Measurements from ENCODE around the gene TRAF3IP1.

TRAF3IP1 gene

GRCh38 chr2:238412067-238412767 is 91.9 kb downstream of the TRAF3IP1 start:
- DNase-seq, result no peak

DNA sequence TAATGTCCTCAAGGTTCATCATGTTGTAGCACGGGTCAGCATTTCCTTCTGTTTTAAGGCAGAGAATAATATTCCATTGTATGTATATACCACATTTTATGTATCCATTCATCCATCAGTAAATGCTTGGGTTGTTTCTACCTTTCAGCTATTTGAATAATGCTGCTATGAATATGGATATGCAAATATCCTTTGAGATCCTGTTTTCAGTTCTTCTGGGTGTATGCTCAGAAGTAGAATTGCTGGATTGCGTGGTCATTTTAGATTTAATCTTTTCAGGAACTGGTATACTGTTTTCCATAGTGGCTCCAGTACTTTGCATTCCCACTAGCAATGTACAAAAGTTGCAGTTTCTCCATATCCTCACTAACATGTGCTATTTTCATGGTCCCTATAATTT is 93.0 kb downstream of the TRAF3IP1 start:
- DNase-seq, result no peak

DNA sequence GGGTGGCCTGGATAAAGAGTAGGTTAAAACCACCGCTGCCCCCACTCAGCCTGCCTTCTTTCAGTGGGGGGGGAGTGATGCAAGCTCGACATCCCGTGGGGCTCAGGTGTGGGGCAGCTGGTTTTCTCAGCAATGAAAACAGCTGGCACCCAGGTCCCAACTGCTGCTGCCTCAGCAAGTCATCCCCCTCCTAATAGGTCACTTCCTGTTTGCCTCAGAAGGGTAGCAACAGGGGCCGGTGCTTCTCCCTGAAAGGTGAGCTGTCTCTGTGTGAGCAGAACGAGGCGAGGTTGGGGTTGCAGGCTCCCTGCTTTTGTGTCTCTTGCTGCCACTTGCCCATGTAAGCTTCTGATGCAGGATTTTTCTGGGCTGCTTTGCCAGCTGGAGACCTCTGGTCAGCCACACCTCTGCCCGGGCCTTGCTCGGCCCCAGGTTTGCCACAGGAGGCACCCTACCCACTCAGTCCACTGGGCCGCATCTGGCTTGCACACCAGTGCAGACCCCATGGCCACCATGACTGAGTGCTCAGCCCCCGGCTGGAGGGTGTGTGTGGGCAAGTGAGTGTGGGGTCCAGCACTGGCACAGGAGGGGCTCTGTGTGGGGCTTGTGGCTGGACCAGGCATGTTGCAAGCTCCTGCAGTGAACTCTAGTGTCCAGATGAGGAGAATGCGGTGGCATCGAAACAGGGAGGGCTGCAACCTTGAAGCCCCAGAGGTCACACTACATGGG is 94.9 kb downstream of the TRAF3IP1 start:
- peak; percentile 17 for DNase-seq

DNA sequence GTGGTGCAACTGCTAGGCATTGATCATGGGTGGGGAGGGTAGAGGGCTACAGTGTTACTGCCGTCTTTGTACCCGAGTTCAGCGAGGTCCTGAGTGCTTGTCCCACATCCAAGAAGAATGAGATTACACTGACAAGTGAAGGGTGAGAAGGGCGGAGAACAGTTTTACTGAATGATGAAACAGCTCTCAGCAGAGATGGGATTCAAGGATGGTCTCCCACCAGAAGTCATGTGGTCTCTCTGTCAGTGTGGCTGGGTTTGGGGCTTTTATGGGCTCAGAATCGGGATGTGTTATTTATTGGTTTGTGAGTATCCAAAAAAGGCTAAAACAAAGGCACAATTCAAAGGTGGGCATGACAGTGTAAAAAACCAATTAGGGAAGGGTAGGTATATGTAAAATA is 95.6 kb downstream of the TRAF3IP1 start:
- DNase-seq, result no peak

- DNase-seq, result no peak
Measured at GRCh38 chr2:238418196-238418998, 98.1 kb downstream of the TRAF3IP1 start.

- no peak for DNase-seq
Measured at GRCh38 chr2:238418999-238419546, 98.8 kb downstream of the TRAF3IP1 start.

- no peak for DNase-seq
Measured at GRCh38 chr2:238420442-238420841, 100.1 kb downstream of the TRAF3IP1 start.

GRCh38 chr2:238420878-238421694 is 100.8 kb downstream of the TRAF3IP1 start:
- DNase-seq, result no peak

DNA sequence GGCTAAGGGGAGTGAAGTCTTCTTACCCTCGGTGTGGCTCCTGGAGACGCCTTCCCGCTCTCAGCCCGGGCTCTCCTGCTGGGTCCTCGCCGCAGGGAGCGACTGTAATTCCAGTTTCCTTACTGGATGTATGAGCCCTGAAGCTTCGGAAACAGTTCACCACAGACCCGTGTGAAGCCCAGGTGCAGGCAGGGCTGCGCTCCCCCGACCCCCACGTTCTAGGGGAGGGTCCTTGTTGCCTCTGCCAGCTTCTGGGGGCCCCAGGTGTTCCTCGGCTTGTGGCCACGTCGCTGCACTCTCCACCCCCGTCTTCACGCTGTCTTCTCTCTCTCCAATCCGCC is 101.3 kb downstream of the TRAF3IP1 start:
- no peak for DNase-seq

- DNase-seq, result no peak
Measured at GRCh38 chr2:238422285-238422684, 102.0 kb downstream of the TRAF3IP1 start.

GRCh38 chr2:238422940-238423339 is 102.6 kb downstream of the TRAF3IP1 start:
- no peak for DNase-seq

- DNase-seq, result no peak
Measured at GRCh38 chr2:238423561-238424312, 103.4 kb downstream of the TRAF3IP1 start.

DNA sequence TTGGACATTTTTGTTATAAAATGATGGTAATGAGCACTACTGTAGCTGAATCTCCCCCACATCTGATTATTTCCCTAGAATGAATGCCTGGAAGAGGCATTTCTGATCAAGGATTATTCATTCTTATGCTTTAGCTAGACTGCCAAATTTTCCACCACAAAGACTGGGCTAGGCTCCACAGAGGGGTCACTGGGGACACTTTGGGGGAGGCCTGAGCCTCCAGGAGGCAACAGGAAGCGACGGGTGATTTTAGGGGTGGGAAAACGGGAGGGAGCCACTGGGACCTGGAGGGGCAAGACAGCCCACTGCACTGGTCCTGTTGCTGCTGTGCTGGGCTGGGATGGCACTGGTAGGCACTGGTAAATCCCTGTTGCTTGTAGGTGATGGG is 104.0 kb downstream of the TRAF3IP1 start:
- DNase-seq, result no peak

DNA sequence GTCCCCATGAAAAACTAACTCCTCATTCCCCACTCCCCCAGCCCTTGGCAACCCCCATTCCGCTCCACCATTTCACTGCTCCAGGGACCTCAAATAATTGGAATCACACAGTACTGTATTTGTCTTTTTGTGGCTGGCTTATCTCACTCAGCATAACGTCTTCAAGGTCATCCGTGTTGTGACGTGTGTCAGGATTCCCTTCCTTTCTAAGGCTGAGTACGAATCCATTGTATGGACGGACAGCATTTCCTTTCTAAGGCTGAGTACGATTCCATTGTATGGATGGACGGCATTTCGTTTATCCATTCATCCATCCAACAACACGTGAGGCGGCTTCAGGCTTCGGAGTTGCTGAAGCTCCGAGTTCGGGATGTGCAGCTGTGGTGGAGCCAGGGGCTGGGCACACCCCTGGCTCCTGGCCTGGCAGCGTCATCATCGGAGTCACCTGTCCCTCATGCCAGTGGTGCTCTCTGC is 105.2 kb downstream of the TRAF3IP1 start:
- DNase-seq, result no peak

DNA sequence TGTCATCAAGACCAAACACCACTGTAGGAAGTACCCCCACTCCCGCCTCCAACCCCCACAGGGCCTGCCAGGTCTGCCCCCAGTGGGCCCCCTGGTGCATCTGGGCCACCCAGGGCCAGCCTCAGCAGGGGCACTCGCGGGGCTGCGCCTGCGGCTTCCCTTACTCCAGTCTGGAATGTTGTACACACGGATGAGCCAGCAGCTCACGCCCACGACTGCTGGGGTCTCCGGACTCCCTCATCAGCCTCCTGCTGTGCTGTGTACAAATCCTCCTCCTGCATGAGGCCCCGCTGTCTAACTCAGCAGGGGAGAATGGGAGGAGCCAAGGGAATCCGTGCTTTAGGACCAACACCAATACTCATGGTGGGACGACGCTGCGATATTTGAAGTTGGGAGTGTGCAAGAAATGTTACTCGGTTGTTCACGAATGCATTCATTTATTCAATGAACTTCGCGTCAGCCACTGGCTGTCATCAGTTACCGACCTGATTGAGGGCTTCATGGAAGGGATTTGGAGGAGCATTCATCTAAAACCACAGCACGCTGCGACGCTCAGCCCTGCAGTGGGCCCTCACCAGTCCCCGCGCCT is 105.8 kb downstream of the TRAF3IP1 start:
- no peak for DNase-seq

DNA sequence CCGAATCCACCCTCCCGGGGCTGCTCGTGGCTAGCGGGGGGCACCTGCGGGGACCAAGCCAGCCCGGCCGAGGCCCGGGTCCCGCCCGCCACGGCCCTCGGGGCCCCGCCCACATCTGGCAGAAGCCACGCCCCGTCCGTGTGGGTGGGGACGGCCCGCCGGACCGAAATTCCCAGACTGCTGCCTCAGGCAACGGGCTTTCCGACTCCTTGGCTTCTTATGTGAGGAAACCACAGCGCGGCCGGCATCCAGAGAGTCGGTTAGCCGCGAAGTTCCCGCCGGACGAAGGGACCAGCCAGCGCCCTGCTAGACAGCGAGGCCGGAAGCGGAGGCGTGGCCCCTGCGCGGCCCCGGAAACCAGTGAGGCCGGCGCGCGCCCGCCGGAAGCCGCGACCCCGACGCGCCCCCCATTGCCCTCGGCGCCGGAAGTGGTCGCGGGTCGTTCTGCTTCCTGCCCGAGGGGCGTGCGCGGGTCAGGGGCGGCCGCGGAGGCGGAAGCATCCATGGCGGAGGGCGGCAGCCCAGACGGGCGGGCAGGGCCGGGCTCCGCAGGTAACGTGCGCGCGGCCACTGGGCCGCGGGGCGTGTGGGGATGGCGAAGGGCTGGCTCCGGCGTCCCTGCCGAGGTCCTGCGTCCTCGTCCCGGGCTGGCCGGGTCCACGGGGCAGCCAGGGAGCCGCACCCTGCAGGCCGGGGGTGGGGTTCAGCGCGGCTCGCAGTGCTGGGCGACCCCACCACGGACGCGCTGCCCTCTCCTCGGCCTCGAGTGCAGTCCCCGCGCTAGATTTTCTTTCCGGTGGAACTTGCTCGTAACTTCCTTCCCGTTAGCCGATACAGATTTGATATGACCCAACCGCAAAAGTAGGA is 106.5 kb downstream of the TRAF3IP1 start, which contains the start of gene ASB1:
Gene ASB1 (plus strand): TSS at position 360 of the 867 bp plus-strand sequence. CDS start 144 bp downstream, at position 504.
- peak; percentile 68 for DNase-seq

DNA sequence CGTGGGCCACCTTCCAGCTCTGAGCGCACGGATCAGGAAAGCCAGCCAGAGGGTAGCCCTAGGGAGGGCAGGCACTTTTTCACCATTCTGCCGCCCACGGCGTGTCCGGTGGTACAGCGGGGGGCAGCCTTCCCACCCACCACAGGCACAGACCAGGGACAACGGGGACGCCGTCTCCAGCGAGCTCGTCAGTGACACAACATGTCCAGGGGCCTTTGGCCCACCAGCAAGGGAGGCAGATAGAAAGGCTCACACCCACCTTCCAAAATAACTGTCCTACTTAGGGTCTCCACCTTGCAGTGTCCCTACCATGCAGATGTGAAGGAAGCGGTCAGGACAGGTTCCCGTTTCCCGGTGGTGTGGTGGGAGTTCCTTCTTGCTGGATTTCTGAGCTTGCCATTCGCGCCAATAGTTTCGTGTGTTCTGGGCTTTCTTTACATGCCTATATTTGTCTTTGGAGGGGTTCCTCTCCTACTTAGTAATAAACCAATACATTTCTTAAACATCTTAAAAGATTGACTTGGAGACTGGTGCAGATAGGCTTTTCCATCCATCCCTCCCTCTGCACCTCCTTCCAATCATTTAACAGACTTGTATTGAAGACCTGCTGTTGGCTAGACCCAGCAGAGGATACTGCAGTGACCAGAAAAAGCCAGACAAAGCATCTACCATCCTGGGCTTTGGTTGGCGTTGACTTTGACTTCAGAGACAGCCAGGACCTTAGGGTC is 107.3 kb downstream of the TRAF3IP1 start:
- no peak for DNase-seq

GRCh38 chr2:238428866-238429265 is 108.5 kb downstream of the TRAF3IP1 start:
- no peak for DNase-seq

- no peak for DNase-seq
Measured at GRCh38 chr2:238430781-238431180, 110.5 kb downstream of the TRAF3IP1 start.
